ENCODE results near the gene MED9.

DNA sequence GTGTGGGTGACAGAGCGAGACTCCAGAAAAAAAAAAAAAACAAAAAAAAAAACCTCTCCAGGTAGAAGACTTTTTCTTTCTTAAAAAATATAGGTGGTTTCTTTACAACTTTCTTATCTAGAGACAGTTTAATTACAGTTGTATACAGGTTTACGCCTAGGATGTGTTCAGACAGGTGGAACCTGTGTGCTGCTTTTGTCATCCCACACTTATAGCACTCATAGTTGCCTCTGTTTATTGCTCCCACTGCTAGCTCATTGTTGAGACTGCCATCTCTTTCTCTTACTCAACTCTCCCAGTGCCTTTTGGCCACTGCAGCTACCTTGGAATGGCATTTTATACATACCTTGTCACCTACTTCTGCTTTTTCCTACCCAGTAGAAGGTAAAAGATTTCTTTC, 19.1 kb upstream of the MED9 start:
- no peak for TF ChIP-seq EP300 (IDR thresholded peaks at IDR 0.05)
- TF ChIP-seq POLR2AphosphoS5 (IDR thresholded peaks at IDR 0.05), result no peak
- no peak for TF ChIP-seq CTCF (IDR thresholded peaks at IDR 0.05)
